GM18873 (cell line): ENCODE data around the gene GRPEL1.
"Not testable (repeated sequence)": the region's sequence is repeated elsewhere in the genome, so short reads cannot be mapped to it uniquely, and the experiment has no call there.

Experiments
- ATAC-seq: cut with Tn5 transposase; IDR thresholded peaks from one replicate; pipeline ENCODE4 v1.9.1; 2021; ENCODE audit warnings: mild to moderate bottlenecking, moderate library complexity, moderate number of reproducible peaks; ENCODE audit not compliant: unreplicated experiment, low FRiP score

Gene GRPEL1

GRCh38 chr4:7067452-7068278 lies at the start of gene GRPEL1:
Gene GRPEL1 (minus strand): TSS chr4:7068064. CDS start chr4:7068032, 32 bp downstream.
- peak; percentile 92 for ATAC-seq

GRCh38 chr4:7116705-7117104 lies 48.8 kb upstream of the GRPEL1 start:
- no peak for ATAC-seq

- ATAC-seq = no peak
These were observed 47.9 kb upstream of the GRPEL1 start for GRCh38 chr4:7115557-7116340.

DNA sequence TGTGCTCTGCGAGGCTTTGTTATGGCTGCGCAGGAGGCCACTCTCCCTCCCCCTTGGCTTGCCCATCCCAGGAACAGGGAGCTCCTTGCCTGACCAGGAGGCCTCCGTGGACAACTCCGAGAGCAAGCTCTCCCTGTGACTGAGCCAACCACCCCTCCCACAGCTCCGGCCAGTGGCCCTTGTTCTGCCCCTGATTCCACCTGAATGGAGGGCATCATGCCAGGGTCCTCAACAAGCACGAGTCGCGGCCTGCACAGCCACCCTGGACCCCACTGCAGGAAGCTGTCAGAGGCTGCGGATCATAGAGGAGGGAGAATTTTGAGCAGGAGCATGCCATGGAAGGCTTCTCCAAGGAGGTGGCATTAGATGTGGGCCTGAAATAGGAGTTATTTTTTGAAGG lies 44.8 kb upstream of the GRPEL1 start:
- no peak for ATAC-seq

GRCh38 chr4:7111441-7111840 lies 43.6 kb upstream of the GRPEL1 start:
- ATAC-seq = no peak

- ATAC-seq = no peak
These were observed 42.7 kb upstream of the GRPEL1 start for GRCh38 chr4:7110546-7110945.

DNA sequence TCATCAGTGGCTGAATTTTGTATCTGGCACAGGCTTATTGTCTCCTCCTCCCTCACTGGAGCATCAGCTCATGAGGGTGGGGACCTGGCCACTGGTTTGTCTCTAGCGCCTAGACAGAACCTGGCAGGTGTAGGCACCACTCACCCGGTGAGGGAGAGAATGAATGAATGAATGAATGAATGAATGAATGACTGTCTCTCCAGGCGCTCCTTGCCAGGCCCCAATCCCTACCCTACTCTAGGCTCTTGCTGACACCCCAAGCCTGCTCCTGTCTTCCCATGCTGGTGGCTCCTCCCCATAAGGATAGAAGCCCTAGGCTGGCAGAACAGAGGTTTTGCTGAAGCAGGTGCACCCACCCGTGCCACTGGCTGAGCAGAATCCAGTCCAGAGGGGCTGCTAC lies 41.3 kb upstream of the GRPEL1 start:
- no peak for ATAC-seq

GRCh38 chr4:7108660-7109059 lies 40.8 kb upstream of the GRPEL1 start:
- ATAC-seq = no peak

DNA sequence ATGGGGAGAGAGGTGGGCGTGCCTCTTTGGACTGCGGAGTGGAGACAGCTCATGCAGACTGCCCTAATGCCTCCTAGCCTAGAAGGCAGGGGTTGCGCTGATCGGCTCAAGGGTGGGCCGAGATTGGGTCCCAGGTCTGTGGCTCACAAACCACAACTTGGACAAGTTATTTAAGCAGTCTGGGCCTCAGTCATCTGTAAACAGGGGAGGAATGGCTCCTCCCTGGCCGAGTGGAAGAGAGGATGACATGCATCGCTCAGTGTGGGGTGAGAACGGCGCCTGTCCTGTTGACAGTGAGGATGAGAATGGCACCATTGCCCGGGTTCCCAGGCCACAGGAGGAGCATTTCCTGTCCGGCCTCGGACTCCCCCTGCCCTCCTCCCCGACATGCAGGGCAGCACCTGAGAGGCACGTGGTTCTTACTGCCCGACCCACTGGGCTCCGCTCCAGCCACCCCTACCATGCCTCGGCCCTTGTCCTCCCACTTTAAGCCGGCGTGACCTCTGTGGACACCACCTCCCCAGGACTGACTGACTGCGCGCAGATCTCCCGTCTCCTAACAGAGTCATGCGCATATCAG lies 40.3 kb upstream of the GRPEL1 start:
- no peak for ATAC-seq

GRCh38 chr4:7107166-7107905 lies 39.5 kb upstream of the GRPEL1 start:
- no peak for ATAC-seq

DNA sequence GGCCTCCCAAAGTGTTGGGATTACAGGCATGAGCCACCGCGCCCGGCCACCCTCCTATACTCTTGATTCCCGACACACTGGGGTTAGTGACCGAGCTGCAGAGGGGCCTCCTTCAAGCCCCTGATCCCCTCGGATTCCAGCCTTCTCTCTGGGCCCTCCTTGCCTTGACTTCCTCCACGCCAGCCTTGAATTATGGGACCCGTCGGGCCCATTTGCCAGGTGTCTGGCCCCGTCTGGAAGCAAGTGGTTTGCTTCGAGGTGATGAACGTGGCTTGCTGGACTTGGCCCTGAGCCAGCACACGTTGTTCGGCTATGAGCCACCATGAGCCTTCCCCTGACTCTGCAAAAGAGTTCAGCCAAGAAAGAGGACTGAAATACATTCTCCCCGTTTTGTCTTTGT lies 37.4 kb upstream of the GRPEL1 start:
- ATAC-seq = no peak

GRCh38 chr4:7104366-7105031 lies 36.6 kb upstream of the GRPEL1 start:
- ATAC-seq = no peak

DNA sequence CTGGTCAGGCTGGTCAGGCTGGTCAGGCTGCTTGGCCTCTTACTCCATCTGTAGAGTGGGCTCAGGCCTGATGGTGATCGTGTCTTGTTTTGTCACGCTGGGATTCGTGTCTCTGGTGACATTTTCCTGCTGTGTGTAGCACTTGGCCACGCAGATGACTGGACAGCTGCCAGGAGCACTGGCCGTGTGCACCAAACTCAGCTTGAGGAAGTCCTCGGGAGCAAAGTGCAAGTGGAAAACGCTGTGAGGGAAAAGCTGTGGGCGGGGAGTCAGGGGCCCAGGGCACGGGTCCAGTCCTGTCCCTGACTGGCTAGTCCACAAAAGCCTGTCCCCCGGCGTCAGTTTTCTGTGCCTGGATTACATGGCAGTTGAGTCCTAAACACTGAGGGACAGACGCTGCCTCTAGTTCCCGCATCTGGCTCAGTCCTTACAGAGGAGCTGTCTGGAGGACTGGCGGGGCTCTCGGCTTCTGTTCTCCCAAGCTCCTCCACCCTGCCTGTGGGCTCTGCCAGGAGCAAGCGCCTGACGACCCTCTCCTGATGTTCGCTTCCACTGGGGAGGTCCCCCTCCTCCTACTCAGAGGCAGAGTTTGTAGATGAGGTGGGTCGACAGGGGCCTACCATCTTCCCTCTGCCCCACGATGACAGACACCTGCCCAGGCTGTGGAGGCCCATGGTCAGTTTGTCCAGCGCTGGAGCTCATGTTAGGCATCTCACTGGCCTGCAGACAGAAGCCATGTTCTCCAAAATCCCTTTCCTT lies 35.9 kb upstream of the GRPEL1 start:
- no peak for ATAC-seq

- ATAC-seq = peak; percentile 67
These were observed 35.3 kb upstream of the GRPEL1 start for GRCh38 chr4:7103031-7103606.

GRCh38 chr4:7102516-7102909 lies 34.6 kb upstream of the GRPEL1 start:
- not testable (repeated sequence) for ATAC-seq

GRCh38 chr4:7101692-7102515 lies 34.0 kb upstream of the GRPEL1 start:
- ATAC-seq = no peak

DNA sequence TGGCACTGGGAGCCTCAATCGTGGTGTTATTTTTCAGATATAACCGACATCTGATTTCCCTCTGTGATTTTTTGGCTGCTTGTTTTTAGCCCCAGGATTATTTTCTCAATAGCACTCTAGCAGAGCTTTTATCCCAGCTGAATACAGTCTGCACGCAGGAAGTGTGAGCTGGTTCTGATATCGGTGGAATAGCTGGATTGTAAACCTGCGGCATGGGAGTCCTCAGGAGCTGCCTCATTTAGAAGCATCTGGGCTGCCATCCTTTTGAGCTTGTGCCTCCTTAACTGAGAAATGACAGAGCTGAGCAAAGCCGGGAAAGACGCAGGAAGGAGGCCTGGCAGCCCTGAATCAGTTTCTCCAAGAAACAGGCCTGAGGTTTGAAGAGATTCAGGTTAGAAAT lies 28.4 kb upstream of the GRPEL1 start:
- no peak for ATAC-seq

DNA sequence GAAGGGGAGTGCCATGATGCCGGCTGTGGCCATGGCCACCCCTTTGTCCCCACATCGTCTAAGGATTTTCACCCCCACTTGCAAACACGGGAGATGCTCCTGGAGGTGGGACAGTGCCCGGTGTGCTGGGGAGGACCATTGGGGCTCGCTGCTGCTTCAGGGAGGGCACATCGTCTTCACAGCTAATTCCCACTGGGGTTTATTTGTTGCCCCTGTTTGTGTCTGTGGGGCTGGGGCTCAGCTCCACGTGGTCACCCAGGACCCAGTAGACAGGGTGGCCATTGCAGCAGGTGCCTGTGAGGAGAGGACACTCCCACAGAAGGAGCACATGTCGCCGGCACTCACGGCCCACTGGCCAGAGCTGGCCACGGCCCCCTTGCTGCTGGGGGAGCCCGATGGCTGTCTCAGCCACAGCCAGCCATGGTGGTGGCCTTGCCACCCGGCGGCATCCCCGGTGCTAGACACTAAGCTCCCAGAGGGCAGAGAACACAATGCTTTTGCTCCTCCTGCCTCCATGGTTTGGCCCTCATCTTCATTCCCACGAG lies 27.8 kb upstream of the GRPEL1 start:
- ATAC-seq = no peak
